CD4-positive, alpha-beta T cell treated with Interleukin-17A for 1 hour (primary cell): Measurements from ENCODE around the gene RTN4RL2.
"Not testable (repeated sequence)": the region's sequence is repeated elsewhere in the genome, so short reads cannot be mapped to it uniquely, and the experiment has no call there.

Experiments used
- DNase-seq: peaks from one replicate; pipeline ENCODE4 v3.0.0-alpha.2; 2020

The RTN4RL2 gene

GRCh38 chr11:57434640-57435546 is 25.4 kb upstream of the RTN4RL2 start:
- DNase-seq: no peak

GRCh38 chr11:57436031-57436430 is 24.3 kb upstream of the RTN4RL2 start:
- DNase-seq: no peak

- DNase-seq: no peak
These were observed 21.7 kb upstream of the RTN4RL2 start for GRCh38 chr11:57438345-57439285.

GRCh38 chr11:57439786-57440185 is 20.5 kb upstream of the RTN4RL2 start:
- no peak for DNase-seq

DNA sequence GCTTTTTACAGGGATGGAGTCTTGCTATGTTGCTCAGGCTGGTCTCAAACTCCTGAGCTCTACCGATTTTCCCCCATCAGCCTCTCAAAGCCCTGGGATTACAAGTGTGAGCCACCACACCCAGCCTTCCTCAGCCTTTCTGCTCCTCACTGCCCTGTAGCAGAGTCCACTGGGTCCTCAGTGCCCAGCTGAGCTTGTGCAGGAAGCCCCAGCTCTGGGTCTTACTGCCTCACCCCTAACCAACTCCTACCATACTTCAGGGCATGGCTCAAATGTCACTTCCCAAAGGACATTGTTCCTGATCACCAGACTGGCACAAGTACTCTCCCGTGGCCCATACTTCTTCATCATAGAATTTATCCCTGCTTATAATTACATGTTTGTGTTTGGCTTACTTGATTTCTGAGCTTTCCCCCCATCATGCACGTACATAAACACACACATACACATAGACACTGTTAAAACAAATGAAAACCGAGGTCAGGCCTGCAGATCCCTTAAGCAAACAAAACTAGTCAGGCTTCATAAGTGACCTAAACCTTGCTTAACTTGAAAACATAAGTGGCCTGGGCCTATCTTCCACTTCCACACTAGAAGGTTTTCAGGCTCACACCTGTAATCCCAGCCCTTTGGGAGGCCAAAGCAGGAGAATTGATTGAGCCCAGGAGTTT is 19.4 kb upstream of the RTN4RL2 start:
- no peak for DNase-seq

DNA sequence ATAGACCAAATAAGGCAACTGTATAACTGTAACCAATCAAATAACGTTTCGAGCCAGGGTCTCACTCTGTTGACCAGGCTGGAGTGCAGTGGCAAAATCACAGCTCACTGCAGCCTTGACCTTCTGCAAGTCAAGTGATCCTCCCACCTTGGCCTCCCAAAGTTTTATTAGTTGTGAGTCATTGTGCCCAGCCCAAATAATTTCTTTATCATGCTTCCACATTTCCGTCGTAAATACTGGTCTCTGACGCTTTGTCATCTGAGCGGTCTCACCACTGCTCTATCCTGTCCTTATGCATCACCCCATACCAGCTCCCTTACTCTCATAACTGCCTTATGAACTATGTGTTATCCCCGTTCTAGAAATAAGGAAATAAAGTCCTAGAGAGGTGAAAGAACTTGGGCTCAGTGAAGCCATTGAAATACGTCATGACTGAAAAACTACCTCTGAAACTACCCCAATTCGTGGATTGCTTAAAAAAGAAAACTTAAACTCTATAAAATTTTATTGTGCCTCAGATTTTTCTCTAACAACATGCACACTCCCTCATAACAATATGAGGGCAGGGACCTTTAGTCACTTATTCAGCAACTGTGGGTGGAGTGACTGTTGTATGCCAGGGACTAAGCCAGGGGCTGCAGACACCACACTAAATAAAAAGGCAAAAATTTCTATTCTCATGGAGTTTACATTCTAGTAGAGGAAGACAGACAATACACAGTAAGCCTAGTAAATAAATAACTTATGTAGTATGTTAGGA is 15.8 kb upstream of the RTN4RL2 start:
- no peak for DNase-seq

DNA sequence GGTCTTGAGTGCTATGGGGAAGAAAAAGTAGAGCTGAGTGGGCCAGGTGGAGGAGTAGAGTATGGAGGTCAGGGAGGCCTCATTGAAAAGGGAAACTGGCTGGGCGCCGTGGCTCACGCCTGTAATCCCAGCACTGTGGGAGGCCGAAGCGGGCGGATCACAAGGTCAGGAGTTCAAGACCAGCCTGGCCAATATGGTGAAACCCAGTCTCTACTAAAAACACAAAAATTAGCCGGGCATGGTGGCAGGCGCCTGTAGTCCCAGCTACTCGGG is 15.3 kb upstream of the RTN4RL2 start:
- not testable (repeated sequence) for DNase-seq

DNA sequence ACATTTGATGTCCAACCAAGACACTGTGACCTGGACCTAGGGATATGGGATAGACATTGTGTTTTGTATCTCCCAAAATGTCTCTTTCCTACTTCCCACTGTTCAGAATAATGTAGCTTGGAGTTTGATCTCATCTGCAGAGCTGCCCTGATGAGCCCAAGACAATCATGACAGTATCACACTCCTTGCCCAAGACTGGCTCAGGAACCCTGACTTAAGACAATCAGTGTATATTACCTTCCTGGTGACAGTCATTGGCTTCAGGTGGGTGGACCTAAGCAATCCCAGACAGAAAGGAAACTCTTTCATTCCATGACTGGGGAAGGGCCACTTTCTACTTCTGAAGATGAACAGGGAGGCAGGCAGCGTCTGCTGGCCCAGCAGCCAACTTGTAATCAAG is 14.3 kb upstream of the RTN4RL2 start:
- DNase-seq: no peak

DNA sequence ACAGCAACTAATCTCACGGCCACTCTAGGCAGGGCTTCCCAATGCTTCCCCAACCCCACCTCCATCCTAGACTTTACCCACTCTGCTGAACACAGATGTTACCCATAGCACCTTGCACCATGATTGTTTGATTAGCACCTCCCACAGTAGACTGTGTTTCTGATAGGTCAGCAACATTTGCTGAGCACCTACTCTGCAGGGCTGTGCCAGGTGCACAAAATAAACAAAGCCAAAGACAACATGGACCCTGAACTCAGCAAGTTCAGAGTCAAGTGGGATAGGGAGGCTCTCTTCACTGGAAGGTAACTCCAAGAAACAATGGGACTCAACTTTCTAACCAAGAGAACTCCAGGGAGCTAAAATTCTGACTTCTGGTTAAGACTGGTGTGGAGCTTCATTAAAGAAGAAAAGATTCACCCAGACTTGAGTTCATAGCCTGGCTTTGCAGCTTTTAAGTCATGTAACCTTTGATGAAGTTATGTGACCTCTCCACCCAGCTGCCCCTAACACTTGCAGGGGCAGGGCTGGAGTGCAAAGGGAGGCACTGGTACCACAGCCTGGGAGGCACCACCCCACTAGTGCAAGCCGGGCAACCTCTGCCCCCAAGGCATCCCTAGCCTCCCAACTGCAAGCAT is 6.7 kb upstream of the RTN4RL2 start:
- DNase-seq: no peak

- DNase-seq: peak; percentile 75
These were observed 3.2 kb upstream of the RTN4RL2 start for GRCh38 chr11:57456960-57457642.

- no peak for DNase-seq
These were observed 2.7 kb upstream of the RTN4RL2 start for GRCh38 chr11:57457643-57458023.

- no peak for DNase-seq
These were observed 2.3 kb upstream of the RTN4RL2 start for GRCh38 chr11:57458060-57458409.

- peak; percentile 45 for DNase-seq
These were observed 1.7 kb upstream of the RTN4RL2 start for GRCh38 chr11:57458410-57459163.

DNA sequence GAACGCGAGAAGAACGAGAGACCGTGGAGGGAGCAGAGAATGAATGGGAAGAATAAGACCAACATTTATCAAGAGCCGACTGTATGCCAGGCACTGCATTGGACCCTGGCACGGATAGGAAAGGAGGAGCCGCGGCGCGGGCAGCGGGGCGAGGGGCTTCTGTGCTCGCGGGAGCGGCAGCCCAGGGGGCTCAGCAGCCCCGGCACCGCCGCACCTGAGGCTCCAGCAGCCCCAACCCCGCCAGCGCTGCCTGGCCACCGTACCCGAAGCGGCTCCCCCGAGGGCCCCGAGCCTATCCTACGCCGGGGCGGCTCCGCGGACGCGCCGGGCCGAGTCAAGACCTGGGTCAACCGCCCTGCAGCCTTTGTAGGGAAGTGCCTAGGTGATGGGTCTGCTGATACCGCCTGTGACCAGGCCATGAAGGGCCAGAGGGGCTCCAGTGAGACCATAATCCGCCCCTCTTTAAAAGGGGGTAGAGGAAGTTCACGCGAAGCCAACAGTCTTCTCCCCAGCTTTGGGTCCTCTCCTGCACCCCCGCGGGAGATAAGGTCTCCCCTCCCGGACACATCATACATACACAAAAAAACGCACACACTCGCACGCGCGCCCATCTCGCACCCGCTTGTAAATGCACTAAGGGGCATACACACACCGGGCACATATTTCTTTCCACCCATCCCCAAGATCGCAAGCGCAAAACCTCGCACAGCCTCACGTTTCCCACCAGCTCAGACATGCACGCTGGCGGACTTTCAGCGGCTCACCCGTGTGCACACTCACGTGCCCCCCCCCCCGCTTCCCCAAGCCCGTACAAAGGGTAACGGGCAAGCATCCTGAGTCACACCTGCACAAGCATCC is 935 bp upstream of the RTN4RL2 start:
- DNase-seq: peak; percentile 16

DNA sequence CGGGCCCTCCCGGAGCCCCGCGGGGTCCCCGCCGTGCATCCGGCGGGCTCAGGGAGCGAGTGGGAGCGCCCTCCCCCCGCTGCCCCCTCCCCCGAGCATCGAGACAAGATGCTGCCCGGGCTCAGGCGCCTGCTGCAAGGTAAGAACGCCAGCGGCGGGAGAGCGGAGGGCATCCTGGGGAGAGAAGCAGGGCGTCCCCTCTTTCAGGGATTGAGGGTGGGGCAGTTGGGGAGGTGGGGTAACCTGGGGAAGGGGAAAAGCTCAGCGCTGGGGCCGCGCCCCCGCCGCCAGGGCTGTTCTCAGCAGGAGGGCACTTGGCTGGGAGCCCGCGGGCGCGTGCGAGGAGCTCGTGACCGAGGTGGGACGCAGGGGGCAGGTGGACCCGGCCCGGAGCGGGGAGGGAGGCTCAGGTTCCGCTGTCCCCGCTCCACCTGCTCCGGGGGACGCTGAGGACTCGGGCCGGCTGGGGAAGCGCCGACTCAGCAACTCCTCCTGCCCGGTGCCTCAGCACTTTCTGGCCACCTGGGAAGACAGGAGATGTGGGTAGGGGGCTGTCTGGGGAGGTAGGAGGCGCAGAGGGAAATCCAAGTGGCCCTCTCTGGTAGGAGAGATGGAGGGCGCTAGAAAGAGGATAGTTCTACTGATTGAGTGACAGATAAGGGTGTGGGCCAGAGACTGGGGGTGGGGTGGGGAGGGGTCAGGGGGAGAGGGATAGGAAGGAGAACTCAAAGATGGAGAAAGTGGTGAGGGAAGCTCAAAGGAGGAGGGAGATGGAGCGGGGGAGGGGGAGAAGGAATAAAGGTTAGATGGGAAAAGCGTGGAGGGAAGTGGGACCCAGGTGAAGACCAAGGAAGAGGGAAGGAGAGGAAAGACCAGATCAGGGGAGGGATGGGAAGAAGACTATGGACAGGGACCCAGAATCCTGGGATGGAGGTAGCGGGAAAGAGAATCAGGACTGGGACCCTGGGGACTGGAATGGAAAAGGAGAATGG is 726 bp downstream of the RTN4RL2 start:
- DNase-seq: no peak

GRCh38 chr11:57461841-57462489 is 1.6 kb downstream of the RTN4RL2 start:
- DNase-seq: no peak

GRCh38 chr11:57462597-57462996 is 2.3 kb downstream of the RTN4RL2 start:
- DNase-seq: no peak
